ENCODE results near the gene MACROD2.

- TF ChIP-seq SREBF2 (IDR thresholded peaks at IDR 0.05) (no peak), POLR2A (IDR thresholded peaks at IDR 0.05; ENCODE audit: low read length) (no peak)
These were observed 1660.1 kb downstream of the MACROD2 start for GRCh38 chr20:15655295-15655874.

Data from A549 (cell line).